Measurements from ENCODE around the gene HTT. TPM values are rescaled to one million over a fixed set of nuclear protein-coding genes. Genes with fewer than 3 reads are reported as not detected.

The HTT gene
- polyA plus RNA-seq, 2 donors: 9.7 to 19.4 TPM

DNA sequence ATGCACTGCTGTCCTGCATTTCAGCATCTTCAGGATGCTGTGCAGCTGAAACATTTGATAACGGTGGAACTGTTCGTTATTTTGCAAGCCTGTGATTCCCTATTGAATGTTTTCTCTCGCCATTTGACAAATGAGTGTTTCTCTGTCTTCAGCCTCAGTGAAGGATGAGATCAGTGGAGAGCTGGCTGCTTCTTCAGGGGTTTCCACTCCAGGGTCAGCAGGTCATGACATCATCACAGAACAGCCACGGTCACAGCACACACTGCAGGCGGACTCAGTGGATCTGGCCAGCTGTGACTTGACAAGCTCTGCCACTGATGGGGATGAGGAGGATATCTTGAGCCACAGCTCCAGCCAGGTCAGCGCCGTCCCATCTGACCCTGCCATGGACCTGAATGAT, 52.6 kb downstream of the HTT start:
- peaks cover 0 to 2% of the 10 kb centered on the region in 2 donors for H3K4me1 ChIP-seq (ENCODE audit: control insufficient read depth in 2 of 2, insufficient read depth in 2 of 2, low read length in 1 of 2)
- H3K36me3 ChIP-seq (ENCODE audit: control insufficient read depth in 2 of 2, insufficient read depth in 2 of 2, low read length in 1 of 2): peaks cover 10 to 27% of the 10 kb centered on the region in 2 donors
- no peaks in the 10 kb centered on the region for H3K27me3 ChIP-seq (ENCODE audit: control insufficient read depth in 1 of 2, insufficient read depth in 2 of 2, low read length in 2 of 2)
- no peaks in the 10 kb centered on the region for H3K9me3 ChIP-seq (ENCODE audit: control insufficient read depth in 2 of 2, insufficient read depth in 1 of 2, low read depth in 1 of 2, low read length in 1 of 2)
- WGBS, 2 donors: 91 to 93% methylated on average over 7 of the region's 7 CpGs
- H3K4me3 ChIP-seq (ENCODE audit: low read depth in 1 of 2, low read length in 2 of 2): no peak overlapping the region
- H3K27ac ChIP-seq (ENCODE audit: low read depth in 2 of 2, low read length in 1 of 2): no peak overlapping the region

DNA sequence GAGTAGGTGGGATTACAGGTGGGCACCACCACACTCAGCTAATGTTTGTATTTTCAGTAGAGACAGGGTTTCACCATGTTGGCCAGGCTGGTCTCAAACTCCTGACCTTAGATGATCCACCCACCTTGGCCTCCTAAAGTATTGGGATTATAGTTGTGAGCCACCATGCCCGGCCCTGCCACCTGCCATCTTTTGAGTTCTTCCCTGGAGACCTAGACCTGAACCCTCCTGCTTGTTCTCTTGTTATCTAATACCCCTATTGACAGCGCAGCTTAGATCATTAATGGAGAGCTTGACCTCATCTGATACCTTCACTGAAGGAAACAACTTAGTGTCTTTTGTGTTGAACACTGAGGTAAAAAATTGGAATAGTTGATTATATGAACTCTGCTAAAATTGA, 53.6 kb downstream of the HTT start:
- Histone ChIP-seq H3K4me1 (ENCODE audit: control insufficient read depth in 2 of 2, insufficient read depth in 2 of 2, low read length in 1 of 2) (no peaks in the 10 kb centered on the region), H3K27me3 (ENCODE audit: control insufficient read depth in 1 of 2, insufficient read depth in 2 of 2, low read length in 2 of 2) (no peaks in the 10 kb centered on the region), H3K27ac (ENCODE audit: low read depth in 2 of 2, low read length in 1 of 2) (no peak overlapping the region), H3K4me3 (ENCODE audit: low read depth in 1 of 2, low read length in 2 of 2) (no peak overlapping the region), H3K9me3 (ENCODE audit: control insufficient read depth in 2 of 2, insufficient read depth in 1 of 2, low read depth in 1 of 2, low read length in 1 of 2) (no peaks in the 10 kb centered on the region), H3K36me3 (ENCODE audit: control insufficient read depth in 2 of 2, insufficient read depth in 2 of 2, low read length in 1 of 2) (peaks cover 12 to 26% of the 10 kb centered on the region in 2 donors)
- WGBS, 2 donors: 96 to 98% methylated on average over 2 of the region's 2 CpGs

DNA sequence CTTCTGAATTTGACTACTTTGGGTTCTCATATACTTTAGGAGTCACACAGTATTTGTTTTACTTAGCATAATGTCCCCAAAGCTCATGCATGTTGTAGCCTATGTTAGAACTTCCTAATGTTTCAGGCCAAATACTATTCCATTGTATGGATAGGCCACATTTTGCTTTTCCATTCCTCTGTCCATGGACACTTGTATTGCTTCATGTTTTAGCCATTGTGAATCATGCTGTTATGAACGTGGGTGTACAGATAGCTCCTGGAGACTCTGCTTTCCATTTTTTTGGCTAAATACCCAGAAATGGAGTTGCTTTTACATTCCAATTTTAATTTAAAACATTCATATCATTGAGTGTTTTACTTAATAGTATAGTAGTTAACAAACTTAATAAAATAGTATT, 54.5 kb downstream of the HTT start:
- 78 to 85% methylated on average over 1 of the region's 1 CpG for WGBS, 2 donors
- H3K27me3 ChIP-seq (ENCODE audit: control insufficient read depth in 1 of 2, insufficient read depth in 2 of 2, low read length in 2 of 2): no peaks in the 10 kb centered on the region
- H3K9me3 ChIP-seq (ENCODE audit: control insufficient read depth in 2 of 2, insufficient read depth in 1 of 2, low read depth in 1 of 2, low read length in 1 of 2): no peaks in the 10 kb centered on the region
- no peak overlapping the region for H3K27ac ChIP-seq (ENCODE audit: low read depth in 2 of 2, low read length in 1 of 2)
- H3K4me1 ChIP-seq (ENCODE audit: control insufficient read depth in 2 of 2, insufficient read depth in 2 of 2, low read length in 1 of 2): no peaks in the 10 kb centered on the region
- no peak overlapping the region for H3K4me3 ChIP-seq (ENCODE audit: low read depth in 1 of 2, low read length in 2 of 2)
- peaks cover 15 to 29% of the 10 kb centered on the region in 2 donors for H3K36me3 ChIP-seq (ENCODE audit: control insufficient read depth in 2 of 2, insufficient read depth in 2 of 2, low read length in 1 of 2)

- WGBS, 2 donors: 71 to 82% methylated on average over 3 of the region's 3 CpGs
- no peak overlapping the region for H3K27ac ChIP-seq (ENCODE audit: low read depth in 2 of 2, low read length in 1 of 2)
- H3K27me3 ChIP-seq (ENCODE audit: control insufficient read depth in 1 of 2, insufficient read depth in 2 of 2, low read length in 2 of 2): no peaks in the 10 kb centered on the region
- H3K4me3 ChIP-seq (ENCODE audit: low read depth in 1 of 2, low read length in 2 of 2): no peak overlapping the region
- peaks cover 19 to 35% of the 10 kb centered on the region in 2 donors for H3K36me3 ChIP-seq (ENCODE audit: control insufficient read depth in 2 of 2, insufficient read depth in 2 of 2, low read length in 1 of 2)
- H3K9me3 ChIP-seq (ENCODE audit: control insufficient read depth in 2 of 2, insufficient read depth in 1 of 2, low read depth in 1 of 2, low read length in 1 of 2): no peaks in the 10 kb centered on the region
- H3K4me1 ChIP-seq (ENCODE audit: control insufficient read depth in 2 of 2, insufficient read depth in 2 of 2, low read length in 1 of 2): no peaks in the 10 kb centered on the region
These were observed 55.7 kb downstream of the HTT start for GRCh38 chr4:3130201-3130600.

GRCh38 chr4:3130826-3131225, 56.3 kb downstream of the HTT start:
- no peak overlapping the region for H3K27ac ChIP-seq (ENCODE audit: low read depth in 2 of 2, low read length in 1 of 2)
- peaks cover 19 to 35% of the 10 kb centered on the region in 2 donors for H3K36me3 ChIP-seq (ENCODE audit: control insufficient read depth in 2 of 2, insufficient read depth in 2 of 2, low read length in 1 of 2)
- H3K4me3 ChIP-seq (ENCODE audit: low read depth in 1 of 2, low read length in 2 of 2): no peak overlapping the region
- H3K27me3 ChIP-seq (ENCODE audit: control insufficient read depth in 1 of 2, insufficient read depth in 2 of 2, low read length in 2 of 2): no peaks in the 10 kb centered on the region
- no peaks in the 10 kb centered on the region for H3K4me1 ChIP-seq (ENCODE audit: control insufficient read depth in 2 of 2, insufficient read depth in 2 of 2, low read length in 1 of 2)
- H3K9me3 ChIP-seq (ENCODE audit: control insufficient read depth in 2 of 2, insufficient read depth in 1 of 2, low read depth in 1 of 2, low read length in 1 of 2): no peaks in the 10 kb centered on the region
- 81 to 90% methylated on average over 4 of the region's 4 CpGs for WGBS, 2 donors

DNA sequence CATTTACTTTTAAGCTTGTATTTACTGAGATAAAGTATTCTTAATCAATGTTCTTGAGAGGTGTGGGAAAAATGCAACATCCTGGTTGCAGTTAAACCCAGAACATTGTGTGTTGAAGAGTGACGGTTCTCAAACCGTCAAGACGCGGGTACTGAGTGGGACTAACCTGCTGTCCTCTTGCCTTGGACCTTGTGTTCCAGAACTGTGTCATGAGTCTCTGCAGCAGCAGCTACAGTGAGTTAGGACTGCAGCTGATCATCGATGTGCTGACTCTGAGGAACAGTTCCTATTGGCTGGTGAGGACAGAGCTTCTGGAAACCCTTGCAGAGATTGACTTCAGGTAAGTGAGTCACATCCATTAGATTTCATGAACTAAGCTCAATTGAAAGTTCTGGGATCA, 59.7 kb downstream of the HTT start:
- Histone ChIP-seq H3K4me3 (ENCODE audit: low read depth in 1 of 2, low read length in 2 of 2) (no peak overlapping the region), H3K36me3 (ENCODE audit: control insufficient read depth in 2 of 2, insufficient read depth in 2 of 2, low read length in 1 of 2) (peaks cover 21 to 23% of the 10 kb centered on the region in 2 donors)

DNA sequence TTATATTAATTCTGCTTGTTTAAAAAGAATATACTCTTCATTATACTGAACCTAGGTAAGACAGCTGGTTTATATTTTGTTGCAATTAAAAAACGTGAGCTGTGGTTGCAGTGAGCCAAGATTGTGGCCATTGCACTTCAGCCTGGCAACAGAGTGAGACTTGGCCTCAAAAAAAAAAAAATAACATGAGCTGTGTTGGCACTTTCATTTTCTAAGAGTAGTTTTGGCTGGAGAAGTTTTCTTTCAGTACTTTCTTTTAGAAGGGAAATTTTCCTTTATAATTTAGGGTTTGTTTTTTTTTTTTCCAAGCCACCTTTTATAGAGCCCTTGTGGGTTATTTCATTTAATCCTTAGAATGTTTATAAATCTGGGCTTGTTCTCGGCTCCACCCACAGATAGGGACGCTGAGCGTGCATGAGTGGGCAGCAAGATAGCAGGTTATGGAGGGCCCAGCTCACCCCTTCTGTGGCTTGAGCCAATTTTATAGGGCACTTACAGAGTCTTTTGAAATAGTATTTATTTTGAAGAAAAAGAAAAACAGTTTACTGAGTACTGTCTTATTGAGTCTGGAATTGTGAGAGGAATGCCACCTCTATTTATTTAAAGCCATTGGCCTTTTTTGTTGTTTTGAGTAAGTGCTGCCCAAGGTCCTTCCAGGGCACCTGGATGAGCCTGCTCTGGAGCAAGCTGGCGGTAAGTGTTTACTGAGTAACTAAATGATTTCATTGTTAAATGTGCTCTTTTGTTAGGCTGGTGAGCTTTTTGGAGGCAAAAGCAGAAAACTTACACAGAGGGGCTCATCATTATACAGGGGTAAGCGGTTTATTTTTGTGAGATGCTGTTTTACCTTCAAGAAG, 60.9 kb downstream of the HTT start:
- Histone ChIP-seq H3K27me3 (ENCODE audit: control insufficient read depth in 1 of 2, insufficient read depth in 2 of 2, low read length in 2 of 2) (no peaks in the 10 kb centered on the region), H3K4me1 (ENCODE audit: control insufficient read depth in 2 of 2, insufficient read depth in 2 of 2, low read length in 1 of 2) (no peaks in the 10 kb centered on the region), H3K4me3 (ENCODE audit: low read depth in 1 of 2, low read length in 2 of 2) (no peak overlapping the region), H3K36me3 (ENCODE audit: control insufficient read depth in 2 of 2, insufficient read depth in 2 of 2, low read length in 1 of 2) (peaks cover 18 to 23% of the 10 kb centered on the region in 2 donors), H3K27ac (ENCODE audit: low read depth in 2 of 2, low read length in 1 of 2) (no peak overlapping the region), H3K9me3 (ENCODE audit: control insufficient read depth in 2 of 2, insufficient read depth in 1 of 2, low read depth in 1 of 2, low read length in 1 of 2) (no peaks in the 10 kb centered on the region)
- 62 to 66% methylated on average over 6 of the region's 6 CpGs for WGBS, 2 donors

More for the DNA sequence above, 59.7 kb downstream of the HTT start:
- Histone ChIP-seq H3K27me3 (ENCODE audit: control insufficient read depth in 1 of 2, insufficient read depth in 2 of 2, low read length in 2 of 2) (no peaks in the 10 kb centered on the region), H3K27ac (ENCODE audit: low read depth in 2 of 2, low read length in 1 of 2) (no peak overlapping the region), H3K4me1 (ENCODE audit: control insufficient read depth in 2 of 2, insufficient read depth in 2 of 2, low read length in 1 of 2) (no peaks in the 10 kb centered on the region), H3K9me3 (ENCODE audit: control insufficient read depth in 2 of 2, insufficient read depth in 1 of 2, low read depth in 1 of 2, low read length in 1 of 2) (no peaks in the 10 kb centered on the region)
- 65 to 94% methylated on average over 5 of the region's 5 CpGs for WGBS, 2 donors

DNA sequence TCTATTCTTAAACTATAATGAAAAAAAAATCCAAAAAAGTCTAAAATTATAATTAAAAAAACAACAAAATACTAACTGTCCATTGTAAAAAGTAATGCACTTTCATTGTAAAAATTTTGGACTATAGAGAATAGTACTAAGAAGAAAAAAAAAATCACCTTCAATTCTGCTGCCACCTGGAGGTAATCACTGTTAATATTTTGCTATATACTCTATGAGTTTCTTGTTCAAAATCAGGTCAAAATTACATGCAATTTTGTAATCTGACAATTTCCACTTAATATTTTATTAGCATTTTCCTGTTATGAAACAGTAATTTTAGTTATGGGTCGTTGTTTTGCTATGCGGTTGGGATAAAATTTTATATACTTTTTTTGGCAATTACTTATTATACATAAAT, 62.0 kb downstream of the HTT start:
- no peak overlapping the region for H3K4me3 ChIP-seq (ENCODE audit: low read depth in 1 of 2, low read length in 2 of 2)
- no peaks in the 10 kb centered on the region for H3K4me1 ChIP-seq (ENCODE audit: control insufficient read depth in 2 of 2, insufficient read depth in 2 of 2, low read length in 1 of 2)
- no peaks in the 10 kb centered on the region for H3K9me3 ChIP-seq (ENCODE audit: control insufficient read depth in 2 of 2, insufficient read depth in 1 of 2, low read depth in 1 of 2, low read length in 1 of 2)
- no peak overlapping the region for H3K27ac ChIP-seq (ENCODE audit: low read depth in 2 of 2, low read length in 1 of 2)
- H3K27me3 ChIP-seq (ENCODE audit: control insufficient read depth in 1 of 2, insufficient read depth in 2 of 2, low read length in 2 of 2): no peaks in the 10 kb centered on the region
- H3K36me3 ChIP-seq (ENCODE audit: control insufficient read depth in 2 of 2, insufficient read depth in 2 of 2, low read length in 1 of 2): peaks cover 14 to 17% of the 10 kb centered on the region in 2 donors
- WGBS, 2 donors: 97% methylated on average over 2 of the region's 2 CpGs

DNA sequence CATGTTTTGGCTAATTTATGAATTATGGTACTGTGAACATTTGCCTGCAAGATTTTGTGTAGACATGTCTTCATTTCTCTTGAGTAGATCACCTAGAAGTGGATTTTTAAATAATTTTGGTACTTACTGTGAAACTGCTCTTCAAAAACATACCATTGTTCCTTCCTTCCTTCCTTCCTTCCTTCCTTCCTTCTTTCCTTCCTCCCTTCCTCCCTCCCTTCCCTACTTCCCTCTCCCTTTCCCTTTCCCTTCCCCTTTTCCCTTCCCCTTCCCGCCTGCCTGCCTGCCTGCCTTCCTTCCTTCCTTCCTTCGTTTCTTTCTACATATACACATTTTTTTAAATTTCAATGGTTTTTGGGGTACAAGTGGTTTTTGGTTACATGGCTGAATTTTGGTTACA, 63.4 kb downstream of the HTT start:
- 89 to 90% methylated on average over 2 of the region's 2 CpGs for WGBS, 2 donors
- H3K36me3 ChIP-seq (ENCODE audit: control insufficient read depth in 2 of 2, insufficient read depth in 2 of 2, low read length in 1 of 2): peaks cover 10 to 15% of the 10 kb centered on the region in 2 donors
- H3K4me1 ChIP-seq (ENCODE audit: control insufficient read depth in 2 of 2, insufficient read depth in 2 of 2, low read length in 1 of 2): no peaks in the 10 kb centered on the region
- H3K4me3 ChIP-seq (ENCODE audit: low read depth in 1 of 2, low read length in 2 of 2): no peak overlapping the region
- no peaks in the 10 kb centered on the region for H3K9me3 ChIP-seq (ENCODE audit: control insufficient read depth in 2 of 2, insufficient read depth in 1 of 2, low read depth in 1 of 2, low read length in 1 of 2)
- no peaks in the 10 kb centered on the region for H3K27me3 ChIP-seq (ENCODE audit: control insufficient read depth in 1 of 2, insufficient read depth in 2 of 2, low read length in 2 of 2)
- no peak overlapping the region for H3K27ac ChIP-seq (ENCODE audit: low read depth in 2 of 2, low read length in 1 of 2)
